Neutrophil (primary cell): ENCODE results near the gene SPAAR.

Experiments used
- H3K27ac ChIP-seq: fragments of 200-600 bp; sonication (generic); 2 replicates; pipeline ENCODE4 v1.5.1; 2016; ENCODE audit warnings: mild to moderate bottlenecking, moderate library complexity
- H3K27me3 ChIP-seq: fragments of 200-600 bp; sonication (generic); 2 replicates; pipeline ENCODE4 v1.6.0; 2016; ENCODE audit warnings: mild to moderate bottlenecking
- H3K36me3 ChIP-seq: fragments of 200-600 bp; sonication (generic); 2 replicates; pipeline ENCODE4 v1.5.1; 2017
- H3K4me1 ChIP-seq, 2 experiments: fragments of 200-600 bp in 1 of 2; sonication (generic) in 1 of 2; 1 replicate in 1 of 2; 2 replicates in 1 of 2; pipeline versions ENCODE4 v1.5.1 to v1.6.1; 2013 to 2016; ENCODE audit warnings: low read depth in 1 of 2, low read length in 1 of 2, mild to moderate bottlenecking in 1 of 2, moderate library complexity in 1 of 2; ENCODE audit not compliant: control insufficient read depth in 1 of 2, insufficient read depth in 1 of 2
- H3K4me3 ChIP-seq, 2 experiments: fragments of 200-600 bp in 1 of 2; sonication (generic) in 1 of 2; 1 replicate in 1 of 2; 2 replicates in 1 of 2; pipeline ENCODE4 v1.5.1; 2013 to 2016; ENCODE audit warnings: low read depth in 1 of 2, low read length in 1 of 2, mild to moderate bottlenecking in 1 of 2, moderate library complexity in 1 of 2
- H3K9me3 ChIP-seq: fragments of 200-600 bp; sonication (generic); 2 replicates; pipeline ENCODE4 v1.5.1; 2016
- TF ChIP-seq, protein P1 (sequence below): fragments of 200-600 bp; sonication (generic); IDR thresholded peaks from 2 replicates; pipeline ENCODE4 v1.5.1; 2016; ENCODE audit warnings: antibody characterized with exemption

SPAAR gene

DNA sequence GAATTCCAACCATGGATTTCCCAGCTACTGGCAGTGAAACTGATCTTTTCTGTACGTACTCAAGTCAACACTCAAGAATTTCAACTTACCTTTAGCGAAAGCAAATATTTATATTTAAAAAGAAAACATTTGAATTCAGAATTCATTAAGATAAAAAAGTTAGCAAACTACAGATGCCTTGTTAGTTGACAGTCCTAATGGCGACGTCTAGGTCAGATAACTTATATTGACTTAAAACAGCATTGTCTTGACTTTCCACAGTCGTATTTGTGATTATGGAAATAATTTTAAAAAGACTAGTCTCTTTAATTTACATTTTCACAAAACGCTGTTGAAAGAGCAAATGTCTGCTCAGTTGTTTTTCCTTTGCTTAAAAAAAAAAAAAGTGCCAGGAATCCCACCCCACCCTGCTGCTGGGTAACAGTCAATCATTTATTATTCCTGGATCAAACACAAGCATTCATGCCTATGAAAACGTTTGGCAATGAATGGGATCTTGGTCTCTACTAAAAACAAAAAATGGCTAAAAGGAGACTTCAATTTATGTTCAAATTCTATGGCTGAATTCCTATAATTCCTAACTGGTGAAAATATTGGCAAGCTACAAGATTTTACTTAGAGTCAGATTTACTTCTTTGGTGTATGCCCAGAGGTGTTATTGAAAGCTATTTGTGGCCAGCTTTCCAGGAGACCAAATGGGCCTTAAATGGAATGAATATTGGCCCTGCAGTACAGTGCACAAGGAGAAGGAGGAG is 26.6 kb downstream of the SPAAR start:
- H3K27me3 ChIP-seq, result no peaks in the 10 kb centered on the region
- no peak overlapping the region for H3K4me3 ChIP-seq
- H3K27ac ChIP-seq, result no peak overlapping the region
- H3K36me3 ChIP-seq, result no peaks in the 10 kb centered on the region
- no peaks in the 10 kb centered on the region for H3K9me3 ChIP-seq
- TF ChIP-seq, protein P1, sequence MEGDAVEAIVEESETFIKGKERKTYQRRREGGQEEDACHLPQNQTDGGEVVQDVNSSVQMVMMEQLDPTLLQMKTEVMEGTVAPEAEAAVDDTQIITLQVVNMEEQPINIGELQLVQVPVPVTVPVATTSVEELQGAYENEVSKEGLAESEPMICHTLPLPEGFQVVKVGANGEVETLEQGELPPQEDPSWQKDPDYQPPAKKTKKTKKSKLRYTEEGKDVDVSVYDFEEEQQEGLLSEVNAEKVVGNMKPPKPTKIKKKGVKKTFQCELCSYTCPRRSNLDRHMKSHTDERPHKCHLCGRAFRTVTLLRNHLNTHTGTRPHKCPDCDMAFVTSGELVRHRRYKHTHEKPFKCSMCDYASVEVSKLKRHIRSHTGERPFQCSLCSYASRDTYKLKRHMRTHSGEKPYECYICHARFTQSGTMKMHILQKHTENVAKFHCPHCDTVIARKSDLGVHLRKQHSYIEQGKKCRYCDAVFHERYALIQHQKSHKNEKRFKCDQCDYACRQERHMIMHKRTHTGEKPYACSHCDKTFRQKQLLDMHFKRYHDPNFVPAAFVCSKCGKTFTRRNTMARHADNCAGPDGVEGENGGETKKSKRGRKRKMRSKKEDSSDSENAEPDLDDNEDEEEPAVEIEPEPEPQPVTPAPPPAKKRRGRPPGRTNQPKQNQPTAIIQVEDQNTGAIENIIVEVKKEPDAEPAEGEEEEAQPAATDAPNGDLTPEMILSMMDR, result no peak
- H3K4me1 ChIP-seq, result no peaks in the 10 kb centered on the region

DNA sequence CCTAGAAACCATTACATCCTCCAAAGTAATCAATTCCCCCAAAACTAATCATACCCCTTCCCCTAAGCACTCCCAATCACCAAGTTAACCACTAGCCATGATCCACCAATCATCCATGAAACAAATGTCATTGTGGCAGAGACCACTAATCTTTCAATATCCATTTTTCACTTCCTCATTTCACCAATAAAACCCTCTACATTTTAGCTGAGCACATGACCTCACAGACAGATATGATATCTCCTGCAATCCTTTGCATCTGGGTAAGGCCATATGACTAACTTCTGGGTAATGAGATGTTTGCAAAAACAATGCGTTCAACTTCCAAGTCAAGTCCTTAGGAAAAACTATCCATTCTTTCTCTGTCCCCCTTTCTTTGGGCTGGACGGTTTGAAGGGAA is 27.9 kb downstream of the SPAAR start:
- H3K4me1 ChIP-seq, result no peaks in the 10 kb centered on the region
- H3K36me3 ChIP-seq, result no peaks in the 10 kb centered on the region
- H3K27me3 ChIP-seq, result no peaks in the 10 kb centered on the region
- H3K27ac ChIP-seq, result no peak overlapping the region
- H3K9me3 ChIP-seq, result no peaks in the 10 kb centered on the region
- no peak overlapping the region for H3K4me3 ChIP-seq
- TF ChIP-seq, protein P1, result no peak

DNA sequence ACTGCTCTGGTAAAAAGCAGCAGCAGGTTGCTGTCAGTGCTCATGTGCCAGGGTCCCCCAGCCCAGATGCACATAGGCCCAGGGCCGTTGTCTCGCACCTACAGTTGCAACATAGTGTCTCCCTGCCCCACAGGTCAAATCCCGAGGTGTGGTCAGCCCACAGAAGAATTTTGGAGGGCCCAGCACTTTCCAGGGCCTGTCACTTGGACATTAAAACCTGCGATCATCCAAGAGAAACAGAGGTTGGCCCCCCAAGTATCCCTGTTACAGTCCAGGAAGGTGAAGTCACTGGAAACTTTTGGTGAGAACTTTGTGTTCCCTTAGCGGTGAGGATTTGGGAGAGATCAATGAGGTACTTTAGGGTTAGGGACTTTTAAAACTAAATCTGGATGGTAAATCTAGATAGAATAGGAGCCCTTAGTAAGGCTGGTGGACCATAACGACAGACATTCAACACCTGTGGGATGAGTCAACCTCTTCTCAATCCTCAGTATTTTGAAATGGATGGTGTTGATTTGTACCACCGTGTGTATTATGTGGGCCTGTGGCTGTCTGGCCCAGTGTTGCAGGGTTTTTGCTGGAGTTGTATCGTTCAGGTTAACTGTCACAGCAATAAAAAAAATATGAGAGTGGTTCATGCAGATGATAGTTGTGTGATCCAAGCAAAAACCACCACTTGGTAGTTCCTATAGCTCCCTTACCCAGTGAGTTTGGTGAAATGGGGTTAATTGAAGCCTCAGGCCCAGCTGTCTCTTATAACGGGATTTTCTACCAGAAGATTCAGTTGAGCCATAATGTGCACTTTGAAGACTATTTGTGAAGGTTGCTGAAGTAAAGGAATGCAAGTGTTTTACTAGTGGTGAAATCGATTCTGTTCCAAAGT is 29.4 kb downstream of the SPAAR start:
- Histone ChIP-seq H3K4me3 (no peak overlapping the region), H3K4me1 (no peaks in the 10 kb centered on the region), H3K36me3 (no peaks in the 10 kb centered on the region), H3K9me3 (no peaks in the 10 kb centered on the region), H3K27me3 (no peaks in the 10 kb centered on the region), H3K27ac (no peak overlapping the region)
- TF ChIP-seq, protein P1, result no peak

DNA sequence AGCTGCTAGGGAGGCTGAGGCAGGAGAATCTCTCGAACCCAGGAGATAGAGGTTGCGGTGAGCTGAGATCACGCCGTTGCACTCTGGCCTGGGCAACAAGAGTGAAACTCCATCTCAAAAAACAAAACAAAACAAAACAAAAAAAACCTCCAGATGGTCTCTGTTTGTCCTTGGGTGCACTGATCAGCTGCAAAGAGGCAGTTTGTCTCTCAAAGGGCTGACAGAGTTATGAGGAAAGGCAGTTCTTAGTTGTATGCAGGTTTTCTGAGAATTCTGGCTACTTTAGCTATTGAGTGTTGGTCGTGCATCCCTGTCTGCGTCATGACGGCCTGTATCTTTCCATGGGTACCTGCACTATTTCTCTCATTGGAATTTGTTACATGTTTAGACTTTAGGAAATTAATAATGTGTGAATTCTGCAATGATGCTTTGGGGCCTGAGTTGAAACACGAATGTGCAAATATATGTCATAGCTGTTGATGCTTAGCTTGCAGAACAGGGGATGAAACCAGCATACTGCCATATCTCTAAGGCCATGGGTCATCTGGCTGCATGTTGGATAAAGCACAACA is 30.5 kb downstream of the SPAAR start:
- no peak overlapping the region for H3K27ac ChIP-seq
- H3K4me3 ChIP-seq, result no peak overlapping the region
- no peaks in the 10 kb centered on the region for H3K9me3 ChIP-seq
- H3K4me1 ChIP-seq, result no peaks in the 10 kb centered on the region
- no peaks in the 10 kb centered on the region for H3K27me3 ChIP-seq
- TF ChIP-seq, protein P1, result no peak
- no peaks in the 10 kb centered on the region for H3K36me3 ChIP-seq

DNA sequence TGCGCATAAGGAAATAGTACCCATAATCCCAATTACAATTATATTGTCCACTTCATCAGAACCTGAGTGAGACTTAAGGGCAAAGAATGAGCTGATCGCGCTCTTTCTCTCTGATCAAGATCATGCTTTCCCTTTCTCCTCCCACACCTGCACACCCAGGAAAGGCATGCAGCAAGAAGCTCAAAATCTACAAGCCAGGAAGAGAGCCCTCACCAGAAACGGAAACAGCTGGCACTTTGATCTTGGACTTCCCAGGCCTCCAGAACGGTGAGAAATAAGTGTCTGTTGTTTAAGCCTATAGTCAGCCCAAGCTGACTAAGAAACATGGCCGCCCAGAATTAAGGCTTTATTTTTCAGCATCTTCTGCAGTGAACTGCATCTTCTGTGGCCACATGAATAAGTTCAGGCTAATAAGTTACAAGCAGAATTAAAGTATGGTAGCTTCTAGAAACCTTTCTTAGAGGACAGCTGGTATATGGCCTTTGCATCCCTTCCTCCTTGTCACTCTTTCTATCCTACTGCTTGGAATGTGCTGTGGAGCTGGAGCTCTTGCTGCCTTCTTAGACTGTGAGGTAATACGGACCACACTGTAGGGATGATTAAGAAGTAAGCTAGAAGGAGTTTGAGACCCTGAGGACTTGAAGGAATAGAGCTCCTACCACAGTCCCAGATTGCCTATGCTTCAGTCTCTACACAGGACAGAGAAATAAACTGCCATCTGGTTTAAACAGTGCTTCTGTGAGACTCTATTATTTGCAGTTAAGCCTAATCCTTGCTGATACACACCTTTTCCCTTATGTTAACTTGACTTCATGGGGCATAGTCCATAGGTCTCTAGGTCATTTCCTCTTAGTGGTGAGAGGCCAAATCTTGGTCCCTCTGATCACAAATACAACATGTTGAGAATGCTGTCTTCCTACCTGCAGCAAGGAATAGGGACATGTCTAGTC is 31.4 kb downstream of the SPAAR start:
- TF ChIP-seq, protein P1, result no peak
- Histone ChIP-seq H3K4me1 (no peaks in the 10 kb centered on the region), H3K4me3 (no peak overlapping the region), H3K9me3 (no peaks in the 10 kb centered on the region), H3K36me3 (no peaks in the 10 kb centered on the region), H3K27me3 (no peaks in the 10 kb centered on the region), H3K27ac (no peak overlapping the region)
